ENCODE data around the gene ITPRIPL2.

ITPRIPL2 gene

GRCh38 chr16:19093631-19094541 lies 19.9 kb upstream of the ITPRIPL2 start:
- no peak for DNase-seq

DNA sequence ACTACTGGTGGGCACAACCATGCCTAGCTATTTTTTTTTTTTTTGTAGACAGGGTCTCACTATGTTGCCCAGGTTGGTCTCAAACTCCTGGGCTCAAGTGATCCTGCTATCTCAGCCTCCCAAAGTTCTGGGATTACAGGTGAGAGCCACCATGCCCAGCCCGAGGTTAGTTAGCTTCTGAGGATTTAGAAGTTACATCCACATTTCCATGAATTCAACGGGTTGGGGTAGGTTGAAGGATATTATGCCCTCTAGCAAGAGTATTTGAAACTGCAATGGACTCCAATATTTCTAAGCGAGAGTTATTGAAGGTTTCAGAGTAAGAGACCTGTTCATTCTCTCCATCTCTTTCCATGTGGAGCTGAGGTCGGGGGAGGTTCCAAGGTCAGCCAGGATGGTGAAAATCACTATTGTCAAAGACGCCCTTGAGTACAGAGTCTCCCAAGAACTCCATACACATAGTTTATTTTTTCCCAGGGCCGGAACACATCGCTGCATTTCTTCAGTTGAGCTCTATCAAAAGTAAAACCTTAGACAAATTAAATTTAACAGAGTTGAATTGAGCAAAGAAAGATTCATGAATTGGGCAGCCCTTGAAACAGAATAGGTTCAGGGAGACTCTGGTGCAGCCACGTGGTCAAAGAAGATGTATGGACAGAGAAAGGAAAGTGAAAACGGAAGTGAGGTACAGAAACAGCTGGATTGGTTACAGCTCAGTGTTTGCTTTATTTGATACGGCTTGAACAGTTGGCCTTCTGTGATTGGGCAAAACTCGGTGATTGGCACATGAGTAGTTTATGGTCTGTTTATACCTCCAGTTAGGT lies 19.0 kb upstream of the ITPRIPL2 start:
- no peak for DNase-seq

DNA sequence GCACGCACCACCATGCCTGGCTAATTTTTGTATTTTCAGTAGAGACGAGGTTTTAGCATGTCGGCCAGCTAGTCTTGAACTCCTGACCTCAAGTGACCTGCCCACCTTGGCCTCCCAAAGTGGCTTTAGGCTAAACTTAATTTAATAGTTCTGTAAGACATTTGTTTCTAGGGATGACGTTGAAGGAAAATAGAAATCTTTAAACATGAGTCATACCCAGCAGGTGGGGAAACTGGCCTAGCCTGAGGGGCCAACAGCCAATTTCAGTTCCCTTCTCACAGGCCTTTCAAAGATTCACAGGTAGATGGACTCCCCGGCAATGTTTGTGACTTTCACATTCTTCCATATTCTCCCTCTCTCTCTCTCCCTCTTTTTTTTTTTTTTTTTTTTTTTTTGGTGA lies 18.1 kb upstream of the ITPRIPL2 start:
- DNase-seq: no peak

DNA sequence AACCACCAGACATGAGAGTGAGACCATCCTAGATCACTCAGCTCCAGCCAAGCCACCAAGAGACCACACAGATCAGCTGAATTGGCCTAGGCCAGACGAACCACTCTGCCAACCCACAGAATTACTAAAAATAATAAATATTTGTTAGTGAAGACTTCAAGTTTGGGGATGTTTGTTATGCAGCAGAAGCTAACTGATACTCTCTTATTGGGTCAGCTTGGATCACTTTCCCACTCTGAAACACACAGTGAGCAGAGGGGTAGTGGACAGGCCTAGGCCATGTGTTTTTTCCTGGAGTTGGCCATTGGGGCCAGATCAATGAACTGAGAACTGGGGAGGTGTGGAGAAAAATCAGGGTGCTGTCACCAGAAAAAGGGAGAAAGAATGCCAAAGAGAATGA lies 15.6 kb upstream of the ITPRIPL2 start:
- DNase-seq: no peak

DNA sequence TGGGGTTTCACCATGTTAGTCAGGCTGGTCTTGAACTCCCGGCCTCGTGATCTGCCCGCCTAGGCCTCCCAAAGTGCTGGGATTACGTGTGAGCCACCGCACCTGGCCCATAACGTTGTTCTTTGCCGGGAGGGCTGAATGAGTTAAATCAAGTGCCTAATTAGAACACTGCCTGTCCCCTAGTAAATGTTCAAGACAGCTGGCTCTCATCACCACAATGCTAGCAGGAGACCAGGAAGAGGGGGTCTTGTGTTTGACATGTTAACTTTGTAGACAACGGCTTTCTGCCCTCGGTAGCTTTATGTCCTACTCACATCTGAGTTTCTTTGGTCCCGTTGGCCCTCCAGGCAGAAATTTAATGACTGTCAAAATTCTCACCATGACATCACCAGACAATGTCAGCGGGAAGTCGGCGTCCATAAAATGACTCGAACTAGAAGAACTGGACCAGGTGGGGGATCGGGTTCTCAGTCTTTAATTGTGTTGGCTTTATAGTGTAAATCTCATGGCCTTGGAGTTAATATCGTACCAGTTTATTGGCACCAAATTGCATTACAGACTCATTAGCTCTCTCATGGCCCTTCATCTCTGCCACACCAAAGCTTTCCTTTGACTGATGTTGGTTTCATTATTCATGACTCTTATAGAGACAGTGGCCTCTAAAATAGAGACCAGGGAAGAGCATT lies 11.4 kb upstream of the ITPRIPL2 start:
- DNase-seq: no peak

DNA sequence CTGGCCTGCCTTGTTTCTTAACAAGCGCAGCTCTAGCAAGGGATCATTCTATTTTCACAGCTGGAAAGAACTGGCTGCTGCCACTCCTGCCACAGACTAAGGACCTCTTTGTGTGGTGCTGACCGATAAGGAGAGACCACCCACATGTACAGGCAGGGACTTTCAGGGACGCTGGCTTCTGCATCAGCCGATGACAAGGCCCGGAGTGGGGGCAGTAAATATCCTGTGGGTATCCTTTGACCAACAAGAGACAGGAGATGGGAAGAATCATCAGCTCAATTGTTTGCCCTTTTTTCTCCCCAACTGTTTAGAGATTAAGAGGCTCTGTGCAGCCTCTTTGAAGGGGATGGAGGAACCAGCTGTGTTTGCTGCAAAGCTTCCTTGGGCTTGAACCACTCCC lies 9.2 kb upstream of the ITPRIPL2 start:
- DNase-seq: no peak

- DNase-seq: no peak
These were observed 8.6 kb upstream of the ITPRIPL2 start for GRCh38 chr16:19105131-19105530.

DNA sequence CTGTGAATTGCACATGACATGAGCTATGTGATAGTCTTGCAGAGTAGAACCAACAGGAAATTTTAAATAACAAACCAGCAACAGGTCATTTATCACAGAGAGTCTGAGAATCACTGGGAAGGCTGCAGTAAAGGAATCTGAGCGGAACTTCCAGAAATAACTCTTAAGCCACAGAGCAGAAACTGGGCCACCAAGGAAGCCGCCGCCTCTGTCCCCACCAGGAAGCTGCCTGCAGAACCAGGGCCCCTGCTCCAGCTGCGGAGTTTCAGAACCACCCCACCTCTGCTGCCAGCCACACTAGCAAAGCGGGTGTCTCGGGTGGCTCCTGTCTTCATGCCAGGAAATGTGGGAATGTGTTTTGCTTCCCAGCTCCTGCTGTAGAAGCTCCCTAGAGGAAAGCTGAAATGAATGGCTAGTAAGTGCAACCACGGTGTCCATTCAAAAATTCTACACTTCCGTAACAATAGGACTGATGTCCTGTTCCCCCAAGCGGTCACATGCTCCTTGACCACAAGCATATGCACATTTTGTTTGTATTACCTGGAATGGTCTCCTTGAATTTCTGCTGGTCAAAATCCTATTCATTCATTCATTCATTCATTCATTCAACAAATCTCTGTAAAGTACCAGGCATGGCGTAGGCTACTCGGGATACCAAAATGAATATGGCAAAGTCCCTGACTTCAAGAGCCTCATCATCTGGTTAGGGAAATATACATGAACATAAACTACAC lies 7.7 kb upstream of the ITPRIPL2 start:
- no peak for DNase-seq

DNA sequence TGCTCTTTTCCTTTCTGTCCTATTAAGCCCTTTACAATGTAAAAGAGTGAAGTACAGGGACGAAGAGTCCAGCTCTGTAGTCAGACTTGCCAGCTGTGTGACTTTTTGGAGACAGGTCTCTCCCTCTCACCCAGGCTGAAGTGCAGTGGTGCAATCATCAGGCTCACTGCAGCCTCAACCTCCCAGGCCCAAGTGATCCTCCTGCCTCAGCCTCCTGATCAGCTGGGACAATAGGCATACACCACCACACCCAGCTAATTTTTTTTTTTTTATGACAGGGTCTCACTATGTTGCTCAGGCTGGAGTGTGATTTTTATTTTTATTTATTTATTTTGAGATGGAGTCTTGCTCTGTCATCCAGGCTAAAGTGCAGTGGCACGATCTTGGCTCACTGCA lies 7.1 kb upstream of the ITPRIPL2 start:
- no peak for DNase-seq

GRCh38 chr16:19108409-19109287 lies 5.1 kb upstream of the ITPRIPL2 start:
- DNase-seq: no peak

DNA sequence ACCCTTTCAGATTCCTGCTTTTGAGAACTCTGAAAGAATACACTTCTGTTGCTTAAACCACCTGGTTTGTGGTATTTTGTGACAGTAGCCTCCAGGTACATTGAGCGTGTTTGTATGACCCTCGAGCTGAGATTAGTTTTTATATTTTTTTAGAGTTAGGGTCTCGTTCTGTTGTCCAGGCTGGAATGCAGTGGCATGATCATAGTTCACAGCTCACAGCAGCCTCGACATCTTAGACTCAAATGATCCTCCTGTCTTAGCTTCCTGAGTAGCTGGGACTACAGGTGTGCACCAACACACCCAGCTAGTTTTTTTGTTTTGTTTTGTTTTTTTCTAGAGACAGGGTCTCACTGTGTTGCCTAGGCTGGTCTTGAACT lies 4.5 kb upstream of the ITPRIPL2 start:
- DNase-seq: no peak

GRCh38 chr16:19110537-19111360 lies 3.0 kb upstream of the ITPRIPL2 start:
- no peak for DNase-seq

- no peak for DNase-seq
These were observed 1.7 kb upstream of the ITPRIPL2 start for GRCh38 chr16:19112099-19112407.

DNA sequence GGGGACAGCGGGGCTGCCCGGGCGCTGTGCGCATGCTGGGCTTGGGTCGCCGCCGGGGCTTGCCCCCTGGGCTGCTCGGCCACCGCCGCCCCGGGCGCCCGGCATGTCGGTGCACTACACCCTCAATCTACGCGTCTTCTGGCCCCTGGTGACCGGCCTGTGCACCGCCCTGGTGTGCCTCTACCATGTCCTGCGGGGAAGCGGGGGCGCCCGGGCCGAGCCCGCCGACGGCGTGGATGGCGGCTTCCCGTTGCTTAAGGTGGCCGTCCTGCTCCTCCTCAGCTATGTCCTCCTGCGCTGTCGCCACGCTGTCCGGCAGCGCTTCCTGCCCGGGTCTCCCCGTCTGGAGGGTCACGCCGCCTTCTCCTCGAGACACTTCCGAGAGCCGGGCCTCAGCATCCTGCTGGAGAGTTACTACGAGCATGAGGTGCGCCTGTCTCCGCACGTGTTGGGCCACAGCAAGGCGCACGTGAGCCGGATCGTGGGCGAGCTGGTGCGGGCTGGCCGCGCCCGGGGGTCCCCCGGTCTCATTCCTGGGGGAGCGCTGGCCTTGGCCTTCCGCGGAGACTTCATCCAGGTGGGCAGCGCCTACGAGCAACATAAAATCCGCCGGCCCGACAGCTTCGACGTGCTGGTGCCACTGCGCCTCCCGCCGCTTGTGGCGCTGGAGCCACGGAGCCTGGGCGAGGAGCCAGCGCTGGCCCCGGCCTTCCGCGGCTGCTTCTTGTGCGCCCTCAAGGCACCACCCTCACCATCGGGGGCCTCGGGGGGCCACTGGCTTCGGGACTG lies 789 bp downstream of the ITPRIPL2 start:
- no peak for DNase-seq

GRCh38 chr16:19115148-19116021 lies 1.6 kb downstream of the ITPRIPL2 start:
- DNase-seq: no peak

- DNase-seq: no peak
These were observed 3.1 kb downstream of the ITPRIPL2 start for GRCh38 chr16:19116711-19117449.

- no peak for DNase-seq
These were observed 5.2 kb downstream of the ITPRIPL2 start for GRCh38 chr16:19118938-19119431.

- no peak for DNase-seq
These were observed 5.8 kb downstream of the ITPRIPL2 start for GRCh38 chr16:19119564-19119963.
